Stimulated activated CD4-positive, alpha-beta T cell treated with anti-CD3 and anti-CD28 coated beads, Interleukin-1b, Interleukin-23, amount 100 ng/mL, for 4 hours (primary cell): ENCODE measurements around the gene HOXC13.

Experiments
- DNase-seq, 2 donors: peaks; one replicate each; pipeline ENCODE4 v3.0.0-alpha.2; 2020; ENCODE audit warnings: low read depth in 2 of 2

The HOXC13 gene

GRCh38 chr12:53982648-53983567, 44.3 kb downstream of the HOXC13 start:
- DNase-seq = no peak

- no peak for DNase-seq
Observed at GRCh38 chr12:53983568-53983949, 44.9 kb downstream of the HOXC13 start.

- DNase-seq = no peak
Observed at GRCh38 chr12:53983950-53984572, 45.4 kb downstream of the HOXC13 start.

GRCh38 chr12:53984901-53985691, 46.5 kb downstream of the HOXC13 start, which contains the start of gene HOXC10:
HOXC10 (plus strand) TSS chr12:53985146; CDS start chr12:53985260, 114 bp downstream.
- DNase-seq = peak; percentile 54 to 78

- no peak for DNase-seq
Observed at GRCh38 chr12:53985692-53985993, 47.0 kb downstream of the HOXC13 start.

- no peak for DNase-seq
Observed at GRCh38 chr12:53985994-53986685, 47.5 kb downstream of the HOXC13 start.

- DNase-seq = no peak
Observed at GRCh38 chr12:53986686-53987483, 48.3 kb downstream of the HOXC13 start.

GRCh38 chr12:53987787-53988230, 49.2 kb downstream of the HOXC13 start:
- no peak for DNase-seq

- DNase-seq = no peak
Observed at GRCh38 chr12:53988541-53989226, 50.1 kb downstream of the HOXC13 start.

- no peak for DNase-seq
Observed at GRCh38 chr12:53989227-53990113, 50.8 kb downstream of the HOXC13 start.

GRCh38 chr12:53990311-53991076, 51.9 kb downstream of the HOXC13 start:
- DNase-seq = no peak

- DNase-seq = no peak
Observed at GRCh38 chr12:53991077-53991460, 52.4 kb downstream of the HOXC13 start.

GRCh38 chr12:53992377-53992889, 53.8 kb downstream of the HOXC13 start:
- DNase-seq = no peak

- DNase-seq = no peak
Observed at GRCh38 chr12:53993162-53994008, 54.8 kb downstream of the HOXC13 start.

- no peak for DNase-seq
Observed at GRCh38 chr12:53994009-53994263, 55.3 kb downstream of the HOXC13 start.

- no peak for DNase-seq
Observed at GRCh38 chr12:53994264-53995001, 55.8 kb downstream of the HOXC13 start.

- no peak for DNase-seq
Observed at GRCh38 chr12:53995002-53995377, 56.4 kb downstream of the HOXC13 start.
